Measurements from ENCODE around the gene SLC9A9.

SLC9A9 gene

GRCh38 chr3:143252931-143253330, 595.3 kb downstream of the SLC9A9 start:
- no peak overlapping the region for H3K4me3 ChIP-seq (replicated peaks in 1 of 2; ENCODE audit: low read depth in 2 of 2, low read length in 2 of 2)
- TF ChIP-seq CTCF (IDR thresholded peaks at IDR 0.05; ENCODE audit: low read depth, low read length), result no peak
- DNase-seq (ENCODE audit: low read depth in 2 of 2), result no peak

- no peak for DNase-seq (ENCODE audit: low read depth in 2 of 2)
Measured at GRCh38 chr3:143249014-143249413, 599.3 kb downstream of the SLC9A9 start.

GRCh38 chr3:143247073-143247472, 601.2 kb downstream of the SLC9A9 start:
- no peak overlapping the region for H3K4me3 ChIP-seq (replicated peaks in 1 of 2; ENCODE audit: low read depth in 2 of 2, low read length in 2 of 2)
- no peak for TF ChIP-seq CTCF (IDR thresholded peaks at IDR 0.05; ENCODE audit: low read depth, low read length)
- no peak for DNase-seq (ENCODE audit: low read depth in 2 of 2)

More at GRCh38 chr3:143249014-143249413, 599.3 kb downstream of the SLC9A9 start:
- no peak for TF ChIP-seq CTCF (IDR thresholded peaks at IDR 0.05; ENCODE audit: low read depth, low read length)
- H3K4me3 ChIP-seq (replicated peaks in 1 of 2; ENCODE audit: low read depth in 2 of 2, low read length in 2 of 2), result no peak overlapping the region

- H3K4me3 ChIP-seq (replicated peaks in 1 of 2; ENCODE audit: low read depth in 2 of 2, low read length in 2 of 2), result no peak overlapping the region
- no peak for TF ChIP-seq CTCF (IDR thresholded peaks at IDR 0.05; ENCODE audit: low read depth, low read length)
- DNase-seq (ENCODE audit: low read depth in 2 of 2), result no peak
Measured at GRCh38 chr3:143245692-143246091, 602.6 kb downstream of the SLC9A9 start.

- TF ChIP-seq CTCF (IDR thresholded peaks at IDR 0.05; ENCODE audit: low read depth, low read length), result no peak
- H3K4me3 ChIP-seq (replicated peaks in 1 of 2; ENCODE audit: low read depth in 2 of 2, low read length in 2 of 2), result no peak overlapping the region
- no peak for DNase-seq (ENCODE audit: low read depth in 2 of 2)
Measured at GRCh38 chr3:143244516-143245063, 603.7 kb downstream of the SLC9A9 start.

GRCh38 chr3:143243686-143244085, 604.6 kb downstream of the SLC9A9 start:
- DNase-seq (ENCODE audit: low read depth in 2 of 2), result no peak
- no peak overlapping the region for H3K4me3 ChIP-seq (replicated peaks in 1 of 2; ENCODE audit: low read depth in 2 of 2, low read length in 2 of 2)
- no peak for TF ChIP-seq CTCF (IDR thresholded peaks at IDR 0.05; ENCODE audit: low read depth, low read length)

GRCh38 chr3:143242691-143243090, 605.6 kb downstream of the SLC9A9 start:
- DNase-seq (ENCODE audit: low read depth in 2 of 2), result no peak
- no peak for TF ChIP-seq CTCF (IDR thresholded peaks at IDR 0.05; ENCODE audit: low read depth, low read length)
- no peak overlapping the region for H3K4me3 ChIP-seq (replicated peaks in 1 of 2; ENCODE audit: low read depth in 2 of 2, low read length in 2 of 2)
